AG08396 (cell line): Measurements from ENCODE around the gene ZNF627.
A peak's percentile ranks its signal among the peaks of the same experiment; 100 is the strongest.
"Not testable (repeated sequence)": the region's sequence is repeated elsewhere in the genome, so short reads cannot be mapped to it uniquely, and the experiment has no call there.

ENCODE experiments used
- DNase-seq: peaks from one replicate; pipeline ENCODE4 v3.0.0; 2012; ENCODE audit warnings: low spot score, mixed read lengths

Gene ZNF627

DNA sequence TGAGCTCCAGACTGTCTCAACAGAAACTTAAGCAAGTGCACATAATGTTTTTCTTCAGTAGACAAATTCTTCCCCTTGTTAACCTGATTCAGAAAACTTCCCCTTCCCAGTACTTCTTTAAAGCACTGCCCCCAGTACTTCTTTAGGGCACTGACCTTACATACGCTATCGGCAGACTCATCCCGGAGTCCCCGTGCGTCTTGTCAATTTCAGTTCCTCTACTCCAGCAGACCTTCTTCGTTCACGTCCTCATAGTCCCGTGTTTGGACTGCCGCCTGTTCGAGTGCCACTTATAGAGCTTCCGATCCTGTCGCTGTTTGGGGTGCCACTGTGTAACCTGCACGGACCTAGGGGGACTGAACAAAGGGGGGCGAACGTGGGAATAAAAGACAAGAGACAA, 29.0 kb downstream of the ZNF627 start:
- DNase-seq = no peak

DNA sequence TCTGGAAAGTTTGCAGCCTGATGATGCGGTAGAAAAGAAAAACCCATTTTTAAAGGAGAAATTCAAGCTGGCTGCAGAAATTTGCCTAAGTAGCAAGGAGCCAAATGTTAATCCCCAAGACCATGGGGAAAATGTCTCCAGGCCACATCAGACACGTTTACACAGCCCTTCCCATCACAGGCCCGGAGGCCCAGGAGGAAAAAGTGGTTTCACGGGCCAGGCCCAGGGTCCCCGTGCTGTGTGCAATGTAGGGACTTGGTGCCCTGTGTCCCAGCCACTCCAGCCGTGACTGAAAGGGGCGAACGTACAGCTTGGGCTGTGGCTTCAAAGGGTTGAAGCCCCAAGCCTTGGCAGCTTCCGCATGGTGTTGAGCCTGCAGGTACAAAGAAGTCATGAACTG, 35.9 kb downstream of the ZNF627 start:
- DNase-seq = no peak

DNA sequence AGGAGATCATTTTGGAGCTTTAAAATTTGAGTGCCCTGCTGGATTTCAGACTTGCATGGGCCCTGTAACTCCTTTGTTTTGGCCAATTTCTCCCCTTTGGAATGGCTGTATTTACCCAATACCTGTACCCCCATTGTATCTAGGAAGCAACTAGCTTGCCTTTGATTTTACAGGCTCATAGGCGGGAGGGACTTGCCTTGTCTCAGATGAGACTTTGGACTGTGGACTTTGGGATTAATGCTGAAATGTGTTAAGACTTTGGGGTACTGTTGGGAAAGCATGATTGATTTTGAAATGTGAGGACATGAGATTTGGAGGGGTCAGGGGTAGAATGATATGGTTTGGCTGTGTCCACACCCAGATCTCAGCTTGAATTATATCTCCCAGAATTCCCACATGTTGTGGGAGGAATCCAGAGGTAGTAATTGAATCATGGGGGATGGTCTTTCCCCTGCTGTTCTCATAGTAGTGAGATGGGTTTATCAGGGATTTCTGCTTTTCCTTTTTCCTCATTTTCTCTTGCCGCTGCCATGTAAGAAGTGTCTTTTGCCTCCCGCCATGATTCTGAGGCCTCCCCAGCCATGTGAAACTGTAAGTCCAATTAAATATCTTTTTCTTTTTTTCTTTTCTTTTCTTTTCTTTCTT, 36.9 kb downstream of the ZNF627 start:
- DNase-seq = not testable (repeated sequence)

DNA sequence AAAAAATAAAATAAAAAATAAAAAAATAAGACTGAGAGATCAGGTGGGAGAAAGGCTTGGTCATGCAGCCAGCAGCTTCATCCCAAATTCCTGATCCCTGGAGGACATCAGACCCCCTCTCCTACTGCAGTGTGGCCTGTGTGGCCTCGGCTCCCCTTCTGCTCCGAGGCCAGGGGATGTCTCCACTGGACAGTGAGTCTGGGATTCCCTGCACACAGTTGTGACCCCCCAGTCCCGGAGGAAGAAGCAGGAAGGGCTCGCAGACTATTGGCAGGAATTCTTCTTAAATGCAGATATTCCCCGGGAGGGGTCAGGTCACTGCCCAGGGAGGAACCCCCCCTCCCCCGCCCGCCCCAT, 41.9 kb downstream of the ZNF627 start:
- no peak for DNase-seq

DNA sequence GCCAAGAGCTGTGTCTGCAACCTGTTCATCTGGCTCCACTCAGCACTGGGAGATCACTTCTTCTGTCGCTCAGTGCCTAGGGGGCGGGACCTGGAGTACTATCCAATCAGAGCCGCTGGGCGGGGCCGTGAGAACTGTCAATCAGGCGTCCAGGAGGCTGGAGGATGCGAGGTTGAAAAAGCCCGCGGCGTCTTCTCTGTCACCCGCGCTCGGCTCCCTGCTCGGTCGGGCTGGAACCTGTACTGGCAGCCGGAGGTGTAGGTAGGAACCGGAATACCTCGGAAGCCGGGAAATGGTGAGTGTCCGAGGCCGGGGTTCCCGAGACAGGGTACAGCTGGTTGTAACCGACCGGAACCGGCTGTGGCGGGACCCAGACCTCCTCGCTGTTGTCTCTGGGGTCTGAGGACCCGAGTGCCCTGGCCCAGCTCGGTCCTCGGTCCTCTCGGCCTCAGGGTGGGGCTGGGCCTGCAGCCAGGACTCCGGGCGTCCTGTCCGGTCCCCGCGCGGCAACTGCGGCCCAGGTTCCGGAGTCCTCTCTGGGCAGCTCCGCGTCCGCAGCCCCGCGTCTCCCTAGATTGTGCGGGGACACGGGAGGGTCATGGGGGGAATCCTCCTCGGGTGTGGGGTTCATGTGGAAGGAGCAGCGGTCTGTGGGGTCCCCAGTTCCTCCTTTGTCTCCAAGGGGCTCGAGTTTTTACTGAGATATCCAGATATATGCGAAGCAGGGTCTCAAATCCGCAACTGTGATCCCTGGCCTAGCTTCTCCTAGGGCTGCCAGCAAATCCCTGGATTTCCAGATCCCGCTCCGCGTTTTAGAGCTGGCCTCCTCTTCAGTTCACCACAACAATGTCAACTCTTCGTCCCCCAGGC, 42.6 kb downstream of the ZNF627 start:
- DNase-seq = peak; percentile 96

DNA sequence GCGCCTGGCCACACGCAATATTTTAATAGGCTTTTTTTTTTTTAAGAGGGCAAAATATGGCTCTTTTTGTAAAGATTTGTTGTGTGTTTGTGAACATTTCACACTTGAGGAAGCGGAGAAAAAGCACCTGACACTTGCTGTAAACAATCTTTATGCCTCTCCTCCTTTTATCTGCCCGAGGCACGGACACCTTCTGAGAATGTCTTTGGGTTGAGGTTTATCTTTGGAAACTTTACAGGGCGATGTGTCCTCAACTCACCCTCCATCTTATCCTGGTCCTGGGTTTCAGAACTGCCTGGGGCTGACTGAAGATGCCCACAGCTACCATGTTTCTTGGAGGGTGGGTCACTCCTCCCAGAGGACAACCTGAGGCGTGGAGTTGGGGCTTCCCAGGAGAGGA, 44.0 kb downstream of the ZNF627 start:
- DNase-seq = no peak

DNA sequence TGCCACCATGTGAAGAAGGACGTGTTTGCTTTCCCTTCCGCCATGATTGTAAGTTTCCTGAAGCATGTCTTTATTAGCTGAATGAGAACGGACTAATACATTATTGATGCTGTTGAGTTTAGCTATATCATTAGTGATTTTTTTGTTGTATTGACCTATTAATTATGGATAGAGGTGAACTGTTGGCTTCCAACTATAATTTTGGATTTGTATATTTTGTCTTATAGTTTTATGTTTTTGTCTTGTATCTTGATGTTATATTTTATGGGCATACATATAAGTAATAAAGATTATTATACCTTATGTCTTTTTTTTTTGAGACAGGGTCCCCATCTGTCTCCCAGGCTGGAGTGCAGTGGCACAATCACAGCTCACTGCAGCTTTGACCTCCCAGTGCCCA, 45.6 kb downstream of the ZNF627 start:
- DNase-seq = no peak

DNA sequence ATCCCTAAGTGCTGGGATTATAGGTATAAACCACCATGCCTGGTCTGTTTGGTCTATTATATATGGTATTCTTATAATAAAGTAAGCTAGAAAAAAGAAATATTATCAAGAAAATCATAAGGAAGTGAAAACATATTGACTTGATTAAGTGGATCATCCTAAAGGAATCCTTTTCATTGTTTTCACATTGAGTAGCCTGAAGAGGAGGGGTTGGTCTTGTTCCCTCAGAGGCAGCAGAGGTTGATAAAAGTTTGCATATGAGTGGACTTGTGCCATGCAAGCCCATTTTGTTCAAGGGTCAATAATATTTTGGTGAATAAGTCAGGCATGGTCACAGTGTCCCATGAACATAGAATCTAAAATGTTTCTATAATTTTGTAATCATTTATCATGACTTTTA, 52.7 kb downstream of the ZNF627 start:
- no peak for DNase-seq

DNA sequence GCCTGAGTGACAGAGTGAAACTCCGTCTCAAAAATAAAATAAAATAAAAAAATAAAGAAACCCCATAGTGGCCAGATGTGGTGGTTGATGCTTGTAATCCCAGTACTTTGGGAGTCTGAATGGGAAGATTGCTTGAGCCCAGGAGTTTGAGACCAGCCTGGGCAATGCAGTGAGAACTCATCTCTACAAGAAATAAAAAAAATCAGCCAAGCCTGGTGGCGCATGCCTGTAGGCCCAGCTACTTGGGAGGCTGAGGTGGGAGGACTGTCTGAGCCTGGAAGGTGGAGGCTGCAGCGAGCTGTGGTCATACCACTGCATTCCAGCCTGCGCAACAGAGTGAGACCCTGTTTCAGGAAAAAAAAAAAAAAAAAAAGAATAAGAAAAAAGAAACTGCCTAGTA, 53.8 kb downstream of the ZNF627 start:
- DNase-seq = no peak

DNA sequence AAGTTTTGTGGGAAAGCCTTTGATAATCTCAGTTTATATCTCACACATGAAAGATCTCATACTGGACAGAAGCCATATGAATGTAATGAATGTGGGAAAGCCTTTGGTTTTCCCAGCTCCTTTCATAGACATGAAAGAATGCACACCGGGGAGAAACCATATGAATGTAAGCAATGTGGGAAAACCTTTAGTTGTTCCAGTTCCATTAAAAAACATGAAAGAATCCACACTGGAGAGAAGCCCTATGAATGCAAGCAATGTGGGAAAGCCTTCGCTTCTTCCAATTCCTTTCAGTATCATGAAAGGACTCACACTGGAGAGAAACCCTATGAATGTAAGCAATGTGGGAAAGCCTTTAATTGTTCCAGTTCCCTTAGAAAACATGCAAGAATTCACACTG, 54.8 kb downstream of the ZNF627 start:
- no peak for DNase-seq

DNA sequence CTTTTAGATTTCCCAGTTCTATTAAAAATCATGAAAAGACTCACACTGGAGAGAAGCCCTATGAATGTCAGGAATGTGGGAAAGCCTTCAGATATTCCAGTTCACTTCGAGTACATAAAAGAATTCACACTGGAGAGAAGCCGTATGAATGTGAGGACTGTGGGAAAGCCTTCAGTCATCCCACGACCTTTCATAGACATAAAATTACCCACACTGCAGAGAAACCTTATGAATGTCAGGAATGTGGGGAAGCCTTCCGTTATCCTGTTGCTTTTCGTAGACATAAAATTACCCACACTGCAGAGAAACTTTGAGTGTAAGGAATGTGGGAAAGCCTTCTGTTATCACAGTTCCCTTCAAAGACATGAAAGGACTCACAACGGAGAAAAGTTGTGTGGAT, 55.2 kb downstream of the ZNF627 start:
- DNase-seq = no peak

DNA sequence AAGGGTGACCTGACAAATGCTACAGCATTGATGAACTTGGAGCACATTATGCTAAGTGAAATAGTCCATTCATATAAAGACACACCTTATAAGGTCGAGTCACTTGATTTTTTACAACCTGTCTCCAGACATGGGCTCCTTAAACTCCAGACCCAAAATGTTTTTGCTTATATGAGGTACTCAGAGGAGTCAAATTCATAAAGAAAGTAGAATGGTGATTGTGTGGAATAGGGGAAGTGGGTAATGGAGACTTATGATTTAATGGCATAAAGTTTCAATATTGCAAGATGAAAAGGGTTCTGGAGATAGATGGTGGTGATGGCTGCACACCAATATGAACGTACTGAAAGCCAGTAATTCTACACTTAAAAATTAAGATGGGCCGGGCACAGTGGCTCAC, 59.3 kb downstream of the ZNF627 start:
- DNase-seq = no peak

DNA sequence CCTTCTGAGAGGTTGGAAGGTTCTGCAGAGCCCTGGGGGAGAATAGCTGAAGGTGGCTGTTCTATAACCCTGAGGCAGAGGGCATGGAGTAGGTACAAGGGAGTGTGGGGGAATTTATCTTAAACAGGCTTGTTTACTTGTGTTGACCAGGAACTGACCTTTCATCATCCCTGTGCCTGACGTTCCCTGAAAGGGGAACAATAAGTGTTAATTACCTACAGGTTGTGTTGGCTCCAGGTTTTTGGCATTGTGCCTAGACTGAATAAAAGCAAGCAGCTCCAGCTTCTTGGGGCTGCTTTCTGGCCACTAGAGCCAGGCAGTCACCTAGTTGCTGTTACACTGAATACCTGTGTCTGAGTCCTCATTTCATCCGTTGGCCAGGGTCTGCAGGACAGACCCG, 60.0 kb downstream of the ZNF627 start:
- no peak for DNase-seq

DNA sequence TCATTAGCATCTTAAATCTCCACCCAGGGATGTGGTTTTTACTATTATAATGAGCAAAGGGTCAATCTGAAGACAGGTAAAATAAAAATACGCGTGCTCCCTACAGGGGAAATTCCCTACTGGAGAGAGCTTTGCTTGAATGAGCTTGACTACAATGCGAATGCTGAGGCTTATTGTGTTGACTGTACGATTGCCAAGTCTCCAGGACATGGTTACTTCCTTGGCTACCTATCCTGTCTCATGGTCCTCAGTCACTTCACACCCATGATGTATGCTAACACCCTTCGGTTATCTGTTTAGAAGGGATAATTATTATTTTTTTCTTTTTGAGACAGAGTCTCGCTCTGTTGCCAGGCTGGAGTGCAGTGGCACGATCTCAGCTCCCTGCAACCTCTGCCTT, 61.7 kb downstream of the ZNF627 start:
- no peak for DNase-seq

DNA sequence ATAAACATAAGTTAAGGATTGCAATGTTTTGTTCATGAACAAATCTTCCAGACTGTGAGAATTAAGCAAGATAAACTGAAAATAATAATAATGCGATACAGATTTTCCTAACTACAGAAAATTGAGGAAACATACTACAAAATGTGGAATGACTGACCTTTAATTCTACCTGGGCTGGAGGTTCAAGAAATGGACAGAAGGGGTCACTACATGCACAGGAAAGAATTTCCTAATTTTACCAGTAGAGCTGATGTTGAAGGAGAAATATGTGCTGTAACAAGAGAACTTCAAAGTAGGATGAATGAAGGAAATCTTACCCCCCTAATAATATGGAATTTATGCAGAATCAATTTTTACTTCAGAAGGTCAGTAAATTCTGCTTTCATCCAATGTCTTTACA, 62.3 kb downstream of the ZNF627 start:
- peak; percentile 38 for DNase-seq

DNA sequence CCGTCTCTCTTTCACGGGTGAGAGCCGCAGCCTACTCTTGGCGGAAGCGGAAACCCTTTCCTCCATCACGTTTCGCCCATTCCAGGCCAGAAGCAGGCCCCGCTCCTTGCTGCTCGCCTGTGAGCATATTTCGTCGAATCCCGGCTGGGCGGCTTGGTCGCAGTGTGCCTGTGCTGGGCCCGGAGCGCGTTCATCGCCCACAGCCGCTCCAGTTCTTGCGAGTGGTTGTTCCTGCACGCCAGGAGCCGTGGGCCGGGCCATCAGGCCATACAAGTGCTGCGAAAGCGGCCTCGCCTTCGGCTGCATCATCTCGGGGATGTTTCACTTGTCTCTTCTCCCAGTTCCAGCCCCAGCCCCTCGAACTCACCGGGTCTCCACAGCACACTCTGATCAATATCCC, 65.0 kb downstream of the ZNF627 start:
- no peak for DNase-seq

DNA sequence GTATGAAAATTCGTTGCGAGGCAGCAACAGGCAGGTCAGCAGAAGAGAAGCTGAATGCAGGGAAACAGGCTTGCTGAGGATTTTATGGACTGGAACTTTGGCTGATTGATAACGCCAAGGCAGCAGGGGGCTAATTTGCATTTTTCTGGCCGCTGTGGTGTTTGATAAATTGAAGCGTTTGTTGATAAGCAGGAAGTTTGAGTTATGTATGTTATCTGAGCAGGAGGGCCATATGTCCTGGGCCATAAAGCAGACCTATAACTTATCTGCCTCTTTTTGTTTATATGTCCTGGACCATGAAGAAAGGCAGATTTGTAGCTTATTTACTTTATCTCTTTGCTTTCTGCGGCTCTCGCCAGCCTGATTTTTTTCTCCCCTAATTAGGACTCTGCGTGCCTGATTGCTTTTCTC, 65.9 kb downstream of the ZNF627 start:
- DNase-seq = no peak
